Measurements from ENCODE around the gene CCT3. TPM values are rescaled to one million over a fixed set of nuclear protein-coding genes. Genes with fewer than 3 reads are reported as not detected.

Gene CCT3
- total RNA-seq, 1 donor from 2014 or later: 343 TPM

- H3K4me3 Mint-ChIP-seq: peak overlapping the region; percentile 54
- no peak overlapping the region for H3K27ac Mint-ChIP-seq (ENCODE audit: unreplicated experiment)
- H3K27me3 Mint-ChIP-seq (ENCODE audit: low read depth): peaks cover 72% of the 10 kb centered on the region
- no peaks in the 10 kb centered on the region for H3K36me3 Mint-ChIP-seq (ENCODE audit: low read depth)
- TF ChIP-seq CTCF (conservative IDR thresholded peaks at IDR 0.05): peak; percentile 94
- H3K9me3 Mint-ChIP-seq: no peaks in the 10 kb centered on the region
- H3K4me1 Mint-ChIP-seq: peaks cover 32% of the 10 kb centered on the region
- DNase-seq (ENCODE audit: low read depth, low spot score): peak; percentile 79
These were observed 47.5 kb upstream of the CCT3 start for GRCh38 chr1:156385534-156386031.

- Mint-ChIP-seq H3K27me3 (ENCODE audit: low read depth) (peaks cover 62% of the 10 kb centered on the region), H3K36me3 (ENCODE audit: low read depth) (no peaks in the 10 kb centered on the region), H3K4me1 (peaks cover 32% of the 10 kb centered on the region), H3K27ac (ENCODE audit: unreplicated experiment) (no peak overlapping the region), H3K9me3 (no peaks in the 10 kb centered on the region), H3K4me3 (no peak overlapping the region)
- DNase-seq (ENCODE audit: low read depth, low spot score): no peak
- no peak for TF ChIP-seq CTCF (conservative IDR thresholded peaks at IDR 0.05)
These were observed 46.6 kb upstream of the CCT3 start for GRCh38 chr1:156384658-156385057.

- TF ChIP-seq CTCF (conservative IDR thresholded peaks at IDR 0.05): no peak
These were observed 45.9 kb upstream of the CCT3 start for GRCh38 chr1:156384007-156384406.

GRCh38 chr1:156383023-156383422 is 44.9 kb upstream of the CCT3 start:
- H3K27ac Mint-ChIP-seq (ENCODE audit: unreplicated experiment): no peak overlapping the region
- H3K27me3 Mint-ChIP-seq (ENCODE audit: low read depth): peaks cover 50% of the 10 kb centered on the region
- peaks cover 26% of the 10 kb centered on the region for H3K4me1 Mint-ChIP-seq
- peak; percentile 84 for TF ChIP-seq CTCF (conservative IDR thresholded peaks at IDR 0.05)
- DNase-seq (ENCODE audit: low read depth, low spot score): peak; percentile 70
- H3K4me3 Mint-ChIP-seq: no peak overlapping the region
- H3K36me3 Mint-ChIP-seq (ENCODE audit: low read depth): no peaks in the 10 kb centered on the region
- H3K9me3 Mint-ChIP-seq: no peaks in the 10 kb centered on the region

More at GRCh38 chr1:156384007-156384406, 45.9 kb upstream of the CCT3 start:
- H3K36me3 Mint-ChIP-seq (ENCODE audit: low read depth): no peaks in the 10 kb centered on the region
- peaks cover 31% of the 10 kb centered on the region for H3K4me1 Mint-ChIP-seq
- H3K9me3 Mint-ChIP-seq: no peaks in the 10 kb centered on the region
- no peak overlapping the region for H3K27ac Mint-ChIP-seq (ENCODE audit: unreplicated experiment)
- H3K4me3 Mint-ChIP-seq: no peak overlapping the region
- DNase-seq (ENCODE audit: low read depth, low spot score): no peak
- peaks cover 56% of the 10 kb centered on the region for H3K27me3 Mint-ChIP-seq (ENCODE audit: low read depth)

- TF ChIP-seq CTCF (conservative IDR thresholded peaks at IDR 0.05): no peak
- DNase-seq (ENCODE audit: low read depth, low spot score): no peak
- Mint-ChIP-seq H3K36me3 (ENCODE audit: low read depth) (no peaks in the 10 kb centered on the region), H3K27me3 (ENCODE audit: low read depth) (peaks cover 49% of the 10 kb centered on the region), H3K4me1 (peaks cover 22% of the 10 kb centered on the region), H3K27ac (ENCODE audit: unreplicated experiment) (no peak overlapping the region), H3K4me3 (no peak overlapping the region), H3K9me3 (no peaks in the 10 kb centered on the region)
These were observed 44.5 kb upstream of the CCT3 start for GRCh38 chr1:156382561-156382960.
